Mesothelial cell of epicardium (in vitro differentiated cells): ENCODE results near the gene GSTA3. TPM values are rescaled to one million over a fixed set of nuclear protein-coding genes. Genes with fewer than 3 reads are reported as not detected.
"Not testable (repeated sequence)": the region's sequence is repeated elsewhere in the genome, so short reads cannot be mapped to it uniquely, and the experiment has no call there.

ENCODE experiments used
- DNase-seq, 2 experiments: peaks; one replicate each; pipeline ENCODE4 v3.0.0; 2021; ENCODE audit warnings: low spot score in 2 of 2; ENCODE audit not compliant: unreplicated experiment in 2 of 2
- H3K27ac Mint-ChIP-seq: 2 replicates; pipeline ENCODE4 v1.8.0; 2021; ENCODE audit warnings: mixed read lengths
- H3K27me3 Mint-ChIP-seq: 2 replicates; pipeline ENCODE4 v1.8.0; 2021; ENCODE audit warnings: low read depth, mixed read lengths
- H3K36me3 Mint-ChIP-seq: 2 replicates; pipeline ENCODE4 v1.8.0; 2021; ENCODE audit warnings: mixed read lengths
- H3K4me1 Mint-ChIP-seq: 2 replicates; pipeline ENCODE4 v1.8.0; 2021; ENCODE audit warnings: mixed read lengths
- H3K4me3 Mint-ChIP-seq: 2 replicates; pipeline ENCODE4 v1.8.0; 2021; ENCODE audit warnings: mild to moderate bottlenecking, moderate library complexity, mixed read lengths
- H3K9me3 Mint-ChIP-seq: 2 replicates; pipeline ENCODE4 v1.8.0; 2021; ENCODE audit warnings: mixed read lengths
- total RNA-seq: library from RNA; stranded (reverse); gene quantifications from 3 replicates; pipeline ENCODE4 v1.2.1, GENCODE V29; 2021
- TF ChIP-seq, protein P1 (sequence below): fragments of 200-600 bp; sonication (generic); IDR thresholded peaks from one replicate; pipeline ENCODE4 v1.5.0; 2021; ENCODE audit warnings: antibody characterized with exemption; ENCODE audit not compliant: unreplicated experiment

Gene GSTA3
- total RNA-seq, 1 donor from 2014 or later = not detected

DNA sequence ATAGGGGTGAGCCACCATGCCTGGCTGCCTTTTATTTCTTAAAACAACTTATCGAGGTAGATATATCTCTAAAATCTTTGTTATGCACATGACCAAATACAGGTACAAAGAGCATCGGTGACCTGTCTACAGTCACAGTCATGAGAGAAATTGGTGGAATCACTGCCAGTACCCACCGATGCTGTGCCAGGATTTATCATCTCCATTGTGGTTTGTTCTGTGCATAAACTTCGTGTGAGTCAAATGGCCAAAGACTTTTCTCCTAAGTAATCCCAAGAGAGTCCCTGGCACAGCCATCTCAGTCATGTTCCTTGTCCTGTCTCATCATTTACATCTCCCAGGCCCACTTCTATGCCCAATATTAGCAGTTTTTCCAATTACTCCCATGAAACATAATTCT is 9.0 kb downstream of the GSTA3 start:
- Mint-ChIP-seq H3K36me3 (no peaks in the 10 kb centered on the region), H3K4me3 (no peak overlapping the region), H3K9me3 (peaks cover 11% of the 10 kb centered on the region), H3K27me3 (peaks cover 1% of the 10 kb centered on the region), H3K27ac (no peak overlapping the region), H3K4me1 (no peaks in the 10 kb centered on the region)
- no peak for DNase-seq
- TF ChIP-seq, protein P1, sequence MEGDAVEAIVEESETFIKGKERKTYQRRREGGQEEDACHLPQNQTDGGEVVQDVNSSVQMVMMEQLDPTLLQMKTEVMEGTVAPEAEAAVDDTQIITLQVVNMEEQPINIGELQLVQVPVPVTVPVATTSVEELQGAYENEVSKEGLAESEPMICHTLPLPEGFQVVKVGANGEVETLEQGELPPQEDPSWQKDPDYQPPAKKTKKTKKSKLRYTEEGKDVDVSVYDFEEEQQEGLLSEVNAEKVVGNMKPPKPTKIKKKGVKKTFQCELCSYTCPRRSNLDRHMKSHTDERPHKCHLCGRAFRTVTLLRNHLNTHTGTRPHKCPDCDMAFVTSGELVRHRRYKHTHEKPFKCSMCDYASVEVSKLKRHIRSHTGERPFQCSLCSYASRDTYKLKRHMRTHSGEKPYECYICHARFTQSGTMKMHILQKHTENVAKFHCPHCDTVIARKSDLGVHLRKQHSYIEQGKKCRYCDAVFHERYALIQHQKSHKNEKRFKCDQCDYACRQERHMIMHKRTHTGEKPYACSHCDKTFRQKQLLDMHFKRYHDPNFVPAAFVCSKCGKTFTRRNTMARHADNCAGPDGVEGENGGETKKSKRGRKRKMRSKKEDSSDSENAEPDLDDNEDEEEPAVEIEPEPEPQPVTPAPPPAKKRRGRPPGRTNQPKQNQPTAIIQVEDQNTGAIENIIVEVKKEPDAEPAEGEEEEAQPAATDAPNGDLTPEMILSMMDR = no peak

DNA sequence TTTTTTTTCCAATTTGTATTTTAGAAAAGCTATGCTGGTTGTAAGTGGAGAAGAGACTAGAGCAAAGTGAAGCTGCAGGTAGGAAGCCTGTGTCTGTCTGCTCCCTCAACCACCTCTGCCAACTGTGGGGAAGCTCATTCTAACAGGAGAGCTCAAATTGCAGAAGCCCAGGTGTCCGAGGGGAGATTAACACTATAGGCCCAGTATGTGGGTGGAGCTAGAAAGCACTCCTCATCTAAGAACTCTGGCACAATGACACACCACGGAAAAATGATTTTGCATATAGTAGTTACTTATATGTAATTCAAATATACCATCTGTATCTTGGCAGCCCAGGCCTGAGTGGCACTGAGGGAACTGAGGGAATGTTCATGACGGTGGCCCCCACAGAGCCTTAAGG is 13.7 kb downstream of the GSTA3 start:
- H3K27me3 Mint-ChIP-seq, H3K27ac Mint-ChIP-seq, H3K4me1 Mint-ChIP-seq, H3K4me3 Mint-ChIP-seq, H3K36me3 Mint-ChIP-seq, DNase-seq: not testable (repeated sequence)
- H3K9me3 Mint-ChIP-seq = peaks cover 11% of the 10 kb centered on the region

DNA sequence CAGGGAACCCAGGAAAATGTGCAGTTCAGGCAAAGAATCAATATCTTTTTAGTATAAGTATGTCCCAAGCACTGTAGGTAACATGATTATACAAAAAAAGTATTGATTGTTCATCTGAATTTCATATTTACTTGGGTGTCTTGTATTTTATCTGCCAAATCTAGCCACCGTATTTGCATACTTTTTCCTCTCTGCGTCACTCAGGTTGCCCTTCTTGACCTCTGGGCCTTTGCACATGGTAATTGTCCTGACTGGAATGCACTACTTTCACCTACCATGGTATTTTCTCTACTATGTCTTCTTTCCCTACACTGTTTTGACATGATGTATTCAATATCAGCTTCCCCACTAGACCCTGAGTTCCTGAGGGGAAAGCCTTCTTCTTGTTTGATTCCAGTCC is 15.2 kb downstream of the GSTA3 start:
- TF ChIP-seq, protein P1 = no peak
- Mint-ChIP-seq H3K4me3 (no peak overlapping the region), H3K4me1 (no peaks in the 10 kb centered on the region), H3K36me3 (no peaks in the 10 kb centered on the region), H3K27ac (no peak overlapping the region), H3K27me3 (no peaks in the 10 kb centered on the region), H3K9me3 (peaks cover 11% of the 10 kb centered on the region)
- DNase-seq = no peak

DNA sequence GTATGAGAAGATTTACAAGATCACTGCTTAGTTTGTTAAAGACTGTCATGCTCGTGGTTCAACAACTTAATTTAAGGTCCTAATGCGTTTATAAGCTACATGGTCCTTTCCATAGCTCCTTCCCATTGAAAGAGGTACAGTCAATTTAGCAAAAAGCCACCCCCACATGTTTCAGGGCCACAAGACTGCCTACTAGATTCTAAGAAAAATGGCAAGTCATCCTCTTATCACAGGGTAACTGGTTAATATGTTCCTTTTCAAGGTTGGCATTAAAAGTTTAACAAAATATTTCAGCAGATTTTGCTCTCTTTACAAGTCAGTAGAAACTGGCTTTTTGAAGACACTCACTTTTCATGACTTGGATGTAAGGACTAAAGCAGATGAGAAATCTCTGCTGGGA is 15.7 kb downstream of the GSTA3 start:
- TF ChIP-seq, protein P1 = no peak
- H3K4me1 Mint-ChIP-seq = no peaks in the 10 kb centered on the region
- H3K9me3 Mint-ChIP-seq = peaks cover 11% of the 10 kb centered on the region
- H3K4me3 Mint-ChIP-seq = no peak overlapping the region
- H3K36me3 Mint-ChIP-seq = no peaks in the 10 kb centered on the region
- DNase-seq = no peak
- no peak overlapping the region for H3K27ac Mint-ChIP-seq
- no peaks in the 10 kb centered on the region for H3K27me3 Mint-ChIP-seq

DNA sequence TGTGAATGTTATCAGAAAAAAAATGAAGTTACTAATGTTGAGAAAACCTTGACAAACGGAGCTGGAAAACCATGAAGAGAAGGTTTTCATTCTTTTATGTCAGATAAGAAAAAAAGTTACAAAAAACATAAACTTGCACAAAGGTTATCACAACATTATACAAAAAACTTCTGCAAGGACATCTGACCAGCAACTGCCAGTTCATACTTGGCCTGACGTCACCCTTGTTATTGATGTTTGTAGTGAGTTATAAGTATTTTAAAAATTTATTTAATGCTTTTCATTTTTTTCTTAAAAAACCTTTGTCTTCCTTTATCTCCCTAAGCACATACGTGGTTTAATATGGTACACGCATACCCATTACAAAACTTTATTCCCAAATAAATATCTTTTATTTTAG is 16.3 kb downstream of the GSTA3 start:
- Mint-ChIP-seq H3K9me3 (peaks cover 9% of the 10 kb centered on the region), H3K4me1 (no peaks in the 10 kb centered on the region), H3K4me3 (no peak overlapping the region), H3K27ac (no peak overlapping the region), H3K27me3 (no peaks in the 10 kb centered on the region), H3K36me3 (no peaks in the 10 kb centered on the region)
- no peak for DNase-seq
- TF ChIP-seq, protein P1 = no peak

DNA sequence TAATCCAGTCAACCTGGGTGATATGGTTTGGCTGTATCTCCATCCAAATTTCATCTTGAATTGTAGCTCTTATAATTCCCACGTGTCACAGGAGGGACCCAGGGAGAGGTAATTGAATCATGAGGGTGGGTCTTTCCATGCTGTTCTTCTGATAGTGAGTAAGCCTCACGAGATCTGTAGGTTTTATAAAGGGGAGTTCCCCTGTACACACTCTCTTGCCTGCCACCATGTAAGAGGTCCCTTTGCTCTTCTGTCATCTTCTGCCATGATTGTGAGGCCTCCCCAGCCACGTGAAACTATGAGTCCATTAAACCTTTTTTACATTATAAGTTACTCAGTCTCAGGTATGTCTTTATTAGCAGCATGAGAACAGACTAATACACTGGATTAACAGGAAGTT is 19.5 kb downstream of the GSTA3 start:
- TF ChIP-seq, protein P1 = no peak
- H3K4me3 Mint-ChIP-seq = no peak overlapping the region
- H3K36me3 Mint-ChIP-seq = no peaks in the 10 kb centered on the region
- no peaks in the 10 kb centered on the region for H3K4me1 Mint-ChIP-seq
- no peaks in the 10 kb centered on the region for H3K9me3 Mint-ChIP-seq
- H3K27ac Mint-ChIP-seq = no peak overlapping the region
- H3K27me3 Mint-ChIP-seq = no peaks in the 10 kb centered on the region
- no peak for DNase-seq
